CD4-positive, alpha-beta T cell treated with Interleukin-15 for 4 hours (primary cell): ENCODE measurements around the gene RBP3.

Source experiments
- DNase-seq: peaks from one replicate; pipeline ENCODE4 v3.0.0-alpha.2; 2020; ENCODE audit warnings: low spot score

The RBP3 gene

GRCh38 chr10:47359101-47359500 lies 10.9 kb downstream of the RBP3 start:
- no peak for DNase-seq

- no peak for DNase-seq
Observed at GRCh38 chr10:47359626-47360418, 11.7 kb downstream of the RBP3 start.

- no peak for DNase-seq
Observed at GRCh38 chr10:47360419-47361040, 12.4 kb downstream of the RBP3 start.

DNA sequence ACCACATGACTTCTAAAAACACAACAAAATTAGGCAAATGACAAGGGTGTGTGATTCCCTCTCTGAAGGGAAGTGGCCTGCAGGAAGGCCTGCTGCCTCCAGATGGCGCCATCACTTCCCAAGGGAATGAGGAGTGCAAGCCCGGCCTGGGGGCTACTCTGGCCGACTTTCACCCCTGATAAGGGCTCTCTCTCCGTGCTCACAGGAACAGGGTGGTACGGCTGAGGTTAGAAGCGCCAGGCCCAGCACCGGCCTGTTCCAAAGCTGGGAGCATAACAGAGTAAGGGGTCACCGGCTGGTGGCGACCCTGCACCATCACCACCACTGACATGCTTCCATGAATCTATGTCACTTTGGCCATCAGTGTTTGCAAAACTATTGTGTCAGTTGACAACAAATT lies 13.1 kb downstream of the RBP3 start:
- DNase-seq = peak; percentile 3

DNA sequence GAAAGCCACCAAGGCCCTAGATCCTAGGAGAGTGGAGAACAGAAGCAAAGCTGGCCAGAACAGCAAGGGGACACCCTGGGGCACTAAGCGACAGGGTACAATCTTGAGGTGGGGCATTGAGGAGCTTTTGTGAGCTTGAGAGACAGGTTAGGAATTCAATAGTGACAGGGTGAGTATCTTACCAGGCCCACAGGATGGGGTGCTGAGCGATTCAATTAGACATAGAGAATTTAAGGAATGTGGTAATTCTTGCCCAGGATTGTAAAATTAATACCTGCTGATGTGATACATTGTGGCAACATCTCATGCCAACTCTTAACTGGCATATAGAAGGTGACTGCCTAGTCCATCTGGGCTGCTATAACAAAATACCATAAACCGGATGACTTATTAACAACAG lies 14.0 kb downstream of the RBP3 start:
- DNase-seq = no peak

- no peak for DNase-seq
Observed at GRCh38 chr10:47363781-47364180, 15.6 kb downstream of the RBP3 start.

DNA sequence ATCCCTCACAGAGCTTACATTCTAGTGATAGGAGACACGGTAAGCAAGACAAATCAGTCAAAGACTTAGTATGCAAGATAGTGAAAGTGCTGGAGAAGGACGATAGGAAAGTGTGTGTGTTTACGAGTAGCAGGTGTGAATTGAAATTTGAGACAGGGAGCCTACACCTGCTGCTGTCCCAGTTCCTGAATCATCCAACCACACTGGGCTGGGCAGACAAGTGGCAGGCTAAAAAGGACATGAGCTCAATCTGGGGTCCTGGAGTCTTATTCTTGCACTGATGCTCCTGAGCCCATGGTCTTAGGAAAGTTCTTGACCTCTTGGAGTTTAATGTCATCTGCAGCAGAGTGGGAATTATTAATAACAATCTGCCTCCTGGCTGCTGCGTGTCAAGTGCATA lies 16.2 kb downstream of the RBP3 start:
- no peak for DNase-seq

DNA sequence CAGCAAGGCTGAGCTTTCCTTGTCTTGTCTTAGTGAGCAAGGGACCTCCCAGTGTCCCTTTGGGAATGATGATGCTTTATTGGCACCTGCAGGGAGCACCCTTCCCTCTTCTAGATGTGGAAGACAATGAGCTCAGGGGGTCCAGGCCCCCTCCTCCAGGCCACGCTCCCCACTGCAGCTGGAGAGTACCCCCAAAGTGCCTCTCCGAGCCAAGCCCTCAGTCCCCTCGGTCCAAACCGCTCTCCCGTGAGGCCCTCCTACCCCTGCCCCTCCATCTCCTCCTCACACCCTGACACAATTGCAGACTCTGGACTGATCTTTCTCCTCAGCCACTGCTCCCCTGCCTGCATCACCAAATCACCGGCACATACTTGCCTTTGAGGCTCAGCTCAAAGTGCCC lies 16.7 kb downstream of the RBP3 start:
- DNase-seq = no peak

- no peak for DNase-seq
Observed at GRCh38 chr10:47365431-47366180, 17.4 kb downstream of the RBP3 start.

GRCh38 chr10:47366181-47366631 lies 18.0 kb downstream of the RBP3 start:
- no peak for DNase-seq

GRCh38 chr10:47366731-47367460 lies 18.7 kb downstream of the RBP3 start:
- DNase-seq = no peak

GRCh38 chr10:47367646-47368045 lies 19.5 kb downstream of the RBP3 start:
- no peak for DNase-seq

GRCh38 chr10:47368431-47369180 lies 20.4 kb downstream of the RBP3 start:
- DNase-seq = no peak

DNA sequence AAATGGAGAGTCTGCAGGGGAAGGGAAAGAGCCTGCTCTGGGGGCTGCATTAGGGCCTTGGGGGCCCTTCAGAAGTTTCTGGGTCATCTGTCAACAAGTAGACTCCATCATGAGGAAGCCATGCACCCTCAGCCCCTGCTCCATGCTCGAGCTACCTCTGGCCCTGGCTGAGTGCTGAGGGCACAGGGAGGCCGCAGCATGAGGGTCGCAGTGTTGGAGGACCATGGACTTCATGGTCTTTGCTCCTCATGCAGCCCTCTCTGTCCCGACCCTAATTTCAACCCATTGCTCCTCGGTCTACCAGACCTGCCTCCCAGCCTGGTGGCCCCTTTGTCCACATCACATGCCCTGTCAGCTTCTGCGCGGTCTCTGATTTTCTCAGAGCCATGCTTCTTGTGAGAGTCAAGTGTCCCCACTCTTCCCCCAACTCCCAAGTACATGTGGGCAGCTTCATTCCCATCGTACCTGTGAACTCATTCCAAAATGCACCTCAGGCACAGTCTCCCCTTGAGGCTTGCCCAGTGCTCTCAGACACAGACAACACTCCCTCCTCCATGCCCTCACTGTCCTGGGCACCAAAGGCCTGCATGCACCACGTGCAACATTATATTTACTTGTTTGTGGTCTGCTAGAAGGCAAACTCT lies 21.2 kb downstream of the RBP3 start:
- DNase-seq = no peak

DNA sequence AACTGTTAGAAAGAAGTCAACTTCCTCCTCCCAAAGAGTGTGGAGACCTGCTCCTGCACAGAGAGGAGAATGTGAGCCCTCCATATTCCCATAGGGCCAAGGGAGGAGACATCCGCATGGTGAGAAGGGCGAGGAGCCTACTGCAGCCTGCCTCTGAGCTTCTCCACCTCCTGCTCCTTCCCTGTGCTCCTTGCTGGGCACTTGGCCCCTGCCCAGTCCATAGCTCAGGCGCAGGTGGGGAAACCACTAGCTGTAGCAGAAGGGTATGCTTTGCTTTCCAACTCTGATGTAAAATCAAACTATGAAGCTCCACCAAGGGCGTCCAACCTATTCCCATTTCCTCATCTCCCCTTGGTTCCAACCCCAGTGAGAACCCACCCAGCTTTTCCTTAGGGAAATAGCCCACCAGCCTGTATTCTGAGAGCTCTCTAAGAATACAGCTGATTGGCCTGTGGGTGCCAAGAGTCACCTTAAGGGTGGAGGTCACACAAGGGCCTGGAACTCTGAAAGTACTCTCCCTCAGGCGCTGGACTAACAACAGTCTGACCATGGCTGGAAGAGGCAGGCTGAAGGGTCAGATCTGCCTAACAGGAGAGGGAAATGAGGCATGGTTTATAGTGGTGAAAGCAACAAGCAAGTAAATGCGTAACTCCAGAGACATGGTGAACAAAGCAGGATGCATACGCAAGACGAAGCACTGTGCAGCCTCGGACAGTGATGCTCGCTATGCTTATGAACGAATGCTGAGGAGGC lies 22.0 kb downstream of the RBP3 start:
- DNase-seq = no peak

DNA sequence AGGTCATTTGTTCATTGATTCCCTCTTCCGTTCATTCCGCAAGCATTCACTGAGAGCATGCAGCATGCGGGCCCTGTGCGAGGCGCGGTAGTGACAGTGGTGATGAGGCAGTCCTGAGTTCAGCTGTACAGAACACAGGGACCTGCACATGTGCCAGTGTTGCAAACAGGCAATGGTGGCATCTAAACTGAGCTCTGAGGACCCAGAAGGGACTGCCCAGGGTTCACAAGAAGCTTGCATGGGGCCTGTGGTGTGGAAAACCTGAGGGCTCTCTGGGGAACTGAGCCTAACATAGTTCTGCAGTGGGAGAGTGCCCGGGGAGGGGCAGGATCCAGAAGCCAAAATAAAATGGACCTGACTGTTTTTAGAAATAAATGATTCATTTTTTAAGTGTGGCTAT lies 22.7 kb downstream of the RBP3 start:
- DNase-seq = no peak

DNA sequence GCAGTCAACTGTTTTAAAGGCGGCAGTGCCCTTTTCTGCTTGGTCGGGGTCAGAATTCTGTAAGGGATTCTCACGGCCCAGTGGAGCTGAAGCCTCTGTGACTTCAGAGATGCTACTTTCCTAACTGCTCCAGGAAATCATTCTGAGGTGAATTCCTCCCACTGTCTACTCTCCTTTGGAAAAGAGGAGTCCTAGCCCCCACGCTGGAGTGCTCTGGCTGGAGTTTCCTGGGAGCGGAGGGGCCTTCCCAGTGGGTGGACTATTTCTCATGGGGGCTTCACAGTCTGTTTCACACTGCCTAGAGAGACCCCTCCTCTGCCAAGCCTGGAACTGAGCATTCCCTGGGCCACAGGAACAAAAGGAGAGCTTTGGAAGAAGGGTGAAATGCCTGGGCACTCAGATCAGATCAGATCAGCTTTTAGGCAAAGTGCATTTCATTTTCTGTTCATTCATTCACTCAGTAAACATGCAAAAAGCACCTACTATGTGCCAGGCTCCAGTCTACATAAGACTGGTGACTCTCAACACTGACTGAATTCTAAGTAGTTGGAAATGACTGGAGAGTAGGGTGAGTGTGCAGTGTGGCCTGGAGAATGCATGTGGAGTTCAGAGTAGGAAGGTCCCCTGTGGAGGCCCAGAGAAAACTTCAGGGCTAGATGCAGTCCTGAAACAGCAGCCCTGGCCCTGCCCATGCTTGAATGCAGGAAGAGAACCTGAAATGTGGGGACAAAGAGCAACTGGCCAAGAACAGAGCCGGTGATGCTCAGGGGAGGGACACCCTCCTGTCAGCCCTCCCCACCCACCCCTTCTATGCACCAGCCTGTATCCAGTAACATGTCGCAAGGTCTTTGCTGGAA lies 23.7 kb downstream of the RBP3 start:
- DNase-seq = no peak

GRCh38 chr10:47372726-47373125 lies 24.6 kb downstream of the RBP3 start:
- DNase-seq = no peak
